ENCODE data around the gene DAAM1.

Gene DAAM1

DNA sequence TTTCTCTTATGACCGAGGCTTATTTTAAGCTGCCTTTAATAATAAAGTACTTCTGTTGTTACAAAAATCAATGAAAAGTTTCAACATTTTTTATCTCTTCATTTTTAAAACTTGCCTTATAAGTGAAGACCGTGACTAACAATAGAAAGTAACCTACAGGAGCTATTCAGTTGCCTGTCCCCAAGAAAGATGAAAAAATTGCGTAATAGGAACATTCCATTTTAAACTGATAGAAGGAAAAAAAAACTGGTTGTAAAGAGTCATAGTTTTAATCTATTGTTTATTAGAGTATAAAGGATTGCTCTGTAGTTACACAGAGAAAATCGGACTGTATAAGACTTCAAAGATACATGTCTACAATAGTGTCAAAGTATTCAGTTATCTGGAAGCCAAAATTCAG, 83.3 kb downstream of the DAAM1 start:
- Mint-ChIP-seq H3K27me3 (no peaks in the 10 kb centered on the region), H3K36me3 (peaks cover 14% of the 10 kb centered on the region), H3K4me3 (no peak overlapping the region), H3K9me3 (ENCODE audit: low read depth) (no peaks in the 10 kb centered on the region), H3K27ac (no peak overlapping the region), H3K4me1 (ENCODE audit: low read depth) (peaks cover 22% of the 10 kb centered on the region)

DNA sequence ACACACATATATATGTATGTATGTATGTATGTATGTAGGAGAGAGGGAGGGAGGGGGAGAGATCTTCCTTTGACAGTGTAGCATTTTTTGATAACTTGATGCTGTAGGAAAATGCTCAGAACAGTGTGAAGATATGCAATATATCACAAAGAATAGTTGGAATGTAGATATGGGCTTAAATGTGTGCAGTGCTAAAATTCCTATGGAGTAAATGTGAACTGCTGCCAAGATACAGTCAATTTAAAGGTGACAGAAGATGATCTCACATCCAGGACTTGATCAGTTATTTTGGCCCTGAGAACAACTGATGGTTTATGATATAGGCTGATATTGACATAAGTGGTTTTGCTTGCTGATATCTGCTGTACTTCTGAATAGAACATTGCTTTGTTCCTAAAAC, 84.2 kb downstream of the DAAM1 start:
- Mint-ChIP-seq H3K27me3 (no peaks in the 10 kb centered on the region), H3K4me3 (no peak overlapping the region), H3K9me3 (ENCODE audit: low read depth) (no peaks in the 10 kb centered on the region), H3K4me1 (ENCODE audit: low read depth) (peaks cover 19% of the 10 kb centered on the region), H3K27ac (no peak overlapping the region), H3K36me3 (peaks cover 11% of the 10 kb centered on the region)

DNA sequence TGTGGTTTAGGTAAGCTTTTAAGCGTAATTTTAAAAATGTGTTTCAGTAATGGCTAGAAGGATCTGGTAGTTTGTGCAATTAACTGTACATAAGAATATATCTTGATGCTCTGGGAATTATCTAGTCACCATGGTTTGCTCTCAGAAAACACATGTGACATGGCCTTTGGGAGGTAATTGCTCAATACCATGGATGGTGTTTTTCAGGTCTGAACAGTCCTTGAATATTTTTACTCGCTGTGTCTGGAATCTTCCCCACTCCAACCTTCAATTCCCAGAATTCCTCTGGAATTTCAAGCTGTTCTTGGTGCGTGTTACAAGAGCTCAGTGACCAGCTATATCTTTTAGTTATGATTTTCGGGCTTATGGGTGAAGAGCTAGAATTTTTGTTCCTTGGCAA, 85.3 kb downstream of the DAAM1 start:
- Mint-ChIP-seq H3K27me3 (no peaks in the 10 kb centered on the region), H3K4me1 (ENCODE audit: low read depth) (peaks cover 19% of the 10 kb centered on the region), H3K36me3 (peaks cover 8% of the 10 kb centered on the region), H3K9me3 (ENCODE audit: low read depth) (no peaks in the 10 kb centered on the region), H3K4me3 (no peak overlapping the region), H3K27ac (no peak overlapping the region)

DNA sequence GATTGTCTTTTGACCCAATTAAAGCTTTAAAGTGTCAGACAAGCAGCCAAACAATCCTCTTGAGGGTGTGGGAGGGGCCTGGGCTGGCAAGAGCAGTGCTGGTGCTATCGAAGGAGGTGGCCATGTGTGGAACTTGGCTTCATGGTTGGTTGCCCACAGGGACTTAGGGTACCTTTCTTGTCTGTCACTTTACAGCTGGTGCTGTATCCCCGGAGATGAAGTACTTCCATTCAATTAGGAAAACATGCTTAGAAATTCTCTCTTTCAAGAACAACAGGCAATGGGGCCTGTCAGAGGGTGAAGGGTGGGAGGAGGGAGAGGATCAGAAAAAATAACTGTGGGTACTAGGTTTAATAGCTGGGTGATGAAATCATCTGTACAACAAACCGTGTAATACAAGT, 86.5 kb downstream of the DAAM1 start:
- no peak overlapping the region for H3K4me3 Mint-ChIP-seq
- H3K9me3 Mint-ChIP-seq (ENCODE audit: low read depth): no peaks in the 10 kb centered on the region
- peaks cover 19% of the 10 kb centered on the region for H3K4me1 Mint-ChIP-seq (ENCODE audit: low read depth)
- no peak overlapping the region for H3K27ac Mint-ChIP-seq
- no peaks in the 10 kb centered on the region for H3K27me3 Mint-ChIP-seq
- H3K36me3 Mint-ChIP-seq: peaks cover 11% of the 10 kb centered on the region

DNA sequence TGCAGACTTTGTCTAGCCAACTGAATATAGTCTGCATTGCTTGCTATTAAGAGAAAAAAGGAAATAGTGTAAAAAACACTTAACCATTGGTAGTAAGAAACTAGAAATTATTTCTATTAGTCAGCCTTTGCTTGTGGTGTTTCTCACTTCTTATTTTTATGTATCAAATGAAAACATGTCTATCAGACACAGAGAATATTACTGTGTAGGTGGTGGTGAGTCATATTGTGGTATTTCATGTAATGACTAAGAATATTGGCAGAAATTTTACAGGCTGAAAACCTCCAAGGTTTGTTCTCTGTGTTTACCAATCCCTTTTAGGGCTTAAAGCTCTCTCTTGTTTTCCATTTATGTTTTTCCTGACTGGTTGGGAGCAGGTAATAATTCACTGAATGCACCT, 87.2 kb downstream of the DAAM1 start:
- H3K27ac Mint-ChIP-seq: peak overlapping the region; percentile 69
- H3K4me1 Mint-ChIP-seq (ENCODE audit: low read depth): peaks cover 19% of the 10 kb centered on the region
- no peaks in the 10 kb centered on the region for H3K9me3 Mint-ChIP-seq (ENCODE audit: low read depth)
- no peak overlapping the region for H3K4me3 Mint-ChIP-seq
- H3K27me3 Mint-ChIP-seq: no peaks in the 10 kb centered on the region
- peaks cover 12% of the 10 kb centered on the region for H3K36me3 Mint-ChIP-seq

DNA sequence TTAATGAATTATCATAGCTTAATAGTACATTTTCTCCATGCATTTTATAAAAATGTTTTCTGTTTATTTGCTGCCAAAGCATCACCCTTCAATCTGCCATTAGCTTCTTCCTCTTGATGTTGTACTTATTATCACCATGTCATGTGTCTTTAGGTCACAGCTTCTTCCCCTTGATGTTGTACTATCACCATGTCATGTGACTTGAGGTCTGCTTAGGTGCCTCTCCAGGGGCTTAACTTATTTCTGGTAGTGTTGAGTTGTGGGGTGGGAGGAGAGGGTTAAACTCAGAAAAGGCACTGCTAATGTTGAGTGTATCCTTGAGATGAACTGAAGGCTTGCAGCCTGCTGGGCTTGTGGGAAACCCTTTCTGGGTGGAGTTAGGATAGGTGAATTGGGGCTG, 87.8 kb downstream of the DAAM1 start:
- Mint-ChIP-seq H3K27me3 (no peaks in the 10 kb centered on the region), H3K4me1 (ENCODE audit: low read depth) (peaks cover 19% of the 10 kb centered on the region), H3K9me3 (ENCODE audit: low read depth) (no peaks in the 10 kb centered on the region), H3K4me3 (no peak overlapping the region), H3K36me3 (peaks cover 17% of the 10 kb centered on the region), H3K27ac (peak overlapping the region; percentile 69)

DNA sequence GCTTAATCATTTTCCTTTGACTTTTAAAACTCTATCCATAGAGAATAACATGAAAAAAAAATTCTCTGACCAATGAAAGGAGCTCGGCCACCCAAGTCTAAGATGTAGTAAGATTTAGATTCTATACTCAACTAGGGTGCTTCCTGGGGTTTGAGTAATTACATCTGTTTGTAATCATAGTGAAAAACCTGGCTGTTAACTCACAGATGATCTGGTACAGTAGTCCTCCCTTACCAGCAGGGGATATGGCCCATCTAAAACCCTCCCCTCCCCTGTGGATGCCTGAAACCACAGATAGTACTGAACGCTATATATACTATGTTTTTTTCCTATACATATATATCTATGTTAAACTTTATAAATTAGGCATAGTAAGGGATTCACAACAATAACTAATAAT, 89.2 kb downstream of the DAAM1 start:
- H3K4me3 Mint-ChIP-seq: no peak overlapping the region
- H3K27ac Mint-ChIP-seq: no peak overlapping the region
- no peaks in the 10 kb centered on the region for H3K9me3 Mint-ChIP-seq (ENCODE audit: low read depth)
- peaks cover 21% of the 10 kb centered on the region for H3K36me3 Mint-ChIP-seq
- H3K27me3 Mint-ChIP-seq: no peaks in the 10 kb centered on the region
- peaks cover 19% of the 10 kb centered on the region for H3K4me1 Mint-ChIP-seq (ENCODE audit: low read depth)

DNA sequence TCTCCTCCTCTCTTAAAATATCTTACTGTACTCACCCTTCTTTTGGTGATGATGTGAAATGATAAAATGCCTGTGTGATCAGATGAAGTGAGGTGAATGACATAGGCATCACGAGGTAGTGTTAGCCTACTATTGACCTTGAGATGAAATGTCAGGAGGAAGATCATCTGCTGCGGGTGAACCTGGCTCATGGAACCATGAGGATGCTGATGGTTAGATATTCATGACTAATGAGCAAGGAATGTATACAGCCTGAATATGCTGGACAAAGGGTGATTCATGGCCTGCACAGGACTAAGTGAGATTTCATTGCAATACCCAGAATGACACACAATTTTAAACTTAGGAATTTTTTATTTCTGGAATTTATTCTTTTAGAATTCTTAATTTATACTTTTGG, 89.6 kb downstream of the DAAM1 start:
- Mint-ChIP-seq H3K4me3 (no peak overlapping the region), H3K36me3 (peaks cover 23% of the 10 kb centered on the region), H3K9me3 (ENCODE audit: low read depth) (no peaks in the 10 kb centered on the region), H3K4me1 (ENCODE audit: low read depth) (peaks cover 19% of the 10 kb centered on the region), H3K27ac (no peak overlapping the region), H3K27me3 (no peaks in the 10 kb centered on the region)

DNA sequence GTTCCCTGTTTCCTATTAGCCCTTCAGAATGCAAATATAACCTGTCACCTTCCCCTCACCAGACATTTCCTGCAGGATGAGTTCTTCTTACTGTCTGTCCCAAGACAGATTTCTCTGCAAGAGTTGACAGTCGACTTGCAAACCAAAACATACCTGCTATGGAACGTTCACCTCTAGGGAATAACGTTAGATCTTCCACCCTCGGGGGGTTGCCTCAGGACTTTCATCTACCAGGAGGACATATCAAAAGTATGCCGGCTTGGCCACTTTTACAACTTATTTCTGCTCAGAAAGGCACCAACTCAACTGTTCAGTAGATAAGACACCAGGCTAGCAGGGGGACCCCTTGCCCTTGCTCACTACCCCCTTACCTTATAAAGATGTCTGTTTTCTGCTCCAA, 92.5 kb downstream of the DAAM1 start:
- Mint-ChIP-seq H3K27me3 (no peaks in the 10 kb centered on the region), H3K4me1 (ENCODE audit: low read depth) (peaks cover 5% of the 10 kb centered on the region), H3K27ac (no peak overlapping the region), H3K4me3 (no peak overlapping the region), H3K36me3 (peaks cover 37% of the 10 kb centered on the region), H3K9me3 (ENCODE audit: low read depth) (peaks cover 13% of the 10 kb centered on the region)

DNA sequence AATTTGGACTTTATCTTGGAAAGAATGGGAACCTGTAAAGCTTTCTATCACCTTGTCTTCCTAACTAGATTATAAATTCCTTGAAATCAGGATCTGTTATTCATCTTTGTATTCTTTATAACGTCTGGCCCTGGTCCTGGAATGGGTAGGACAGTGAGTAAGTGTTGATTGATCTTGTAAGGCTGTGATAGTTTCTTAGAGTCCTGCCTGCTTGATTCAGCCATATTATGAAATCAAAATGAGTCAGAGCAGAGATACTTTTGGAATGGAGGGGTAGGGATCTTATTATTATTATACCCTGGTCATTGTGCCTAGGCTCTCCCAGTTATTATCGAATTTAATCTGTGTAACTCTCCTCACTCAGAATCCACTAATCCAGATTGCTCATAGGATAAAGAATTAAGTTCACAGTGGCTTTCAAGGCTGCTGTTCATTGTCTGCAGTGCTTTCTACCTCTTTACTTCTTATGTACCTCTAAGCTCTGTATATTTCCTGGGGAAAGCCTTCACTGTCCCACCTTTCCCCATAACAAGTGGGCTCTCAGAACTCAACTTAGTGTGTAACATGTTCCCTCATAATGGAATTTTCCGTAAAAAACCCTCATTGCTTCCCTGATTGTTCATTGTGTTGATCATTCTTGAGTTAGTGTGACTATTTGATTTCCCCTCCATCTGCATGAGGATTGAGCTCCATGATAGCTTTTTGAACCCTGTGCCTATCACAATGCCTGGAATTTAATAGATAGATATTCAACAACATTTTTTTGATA, 93.3 kb downstream of the DAAM1 start:
- Mint-ChIP-seq H3K27ac (no peak overlapping the region), H3K36me3 (peaks cover 37% of the 10 kb centered on the region), H3K27me3 (no peaks in the 10 kb centered on the region), H3K4me1 (ENCODE audit: low read depth) (no peaks in the 10 kb centered on the region), H3K9me3 (ENCODE audit: low read depth) (peaks cover 13% of the 10 kb centered on the region), H3K4me3 (no peak overlapping the region)

DNA sequence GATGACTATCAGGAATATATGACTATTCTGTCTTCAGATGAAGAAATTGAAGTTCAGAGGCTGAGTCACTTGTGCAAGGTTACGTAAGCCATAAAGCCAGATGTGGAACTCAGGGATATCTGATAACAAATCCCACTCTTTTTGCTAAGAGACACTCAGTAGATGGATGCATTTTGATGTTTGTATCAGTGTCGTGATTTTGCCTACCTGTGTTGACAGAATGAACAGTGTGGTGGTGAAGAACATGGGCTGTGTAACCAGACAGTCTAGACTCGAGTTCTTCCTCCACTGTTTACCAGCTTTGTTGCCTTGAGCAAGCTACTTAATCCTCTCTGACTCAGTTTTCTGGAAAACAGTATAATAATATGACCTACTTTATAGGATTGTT, 93.9 kb downstream of the DAAM1 start:
- Mint-ChIP-seq H3K27ac (no peak overlapping the region), H3K9me3 (ENCODE audit: low read depth) (peaks cover 13% of the 10 kb centered on the region), H3K27me3 (no peaks in the 10 kb centered on the region), H3K4me3 (no peak overlapping the region), H3K36me3 (peaks cover 35% of the 10 kb centered on the region), H3K4me1 (ENCODE audit: low read depth) (no peaks in the 10 kb centered on the region)

DNA sequence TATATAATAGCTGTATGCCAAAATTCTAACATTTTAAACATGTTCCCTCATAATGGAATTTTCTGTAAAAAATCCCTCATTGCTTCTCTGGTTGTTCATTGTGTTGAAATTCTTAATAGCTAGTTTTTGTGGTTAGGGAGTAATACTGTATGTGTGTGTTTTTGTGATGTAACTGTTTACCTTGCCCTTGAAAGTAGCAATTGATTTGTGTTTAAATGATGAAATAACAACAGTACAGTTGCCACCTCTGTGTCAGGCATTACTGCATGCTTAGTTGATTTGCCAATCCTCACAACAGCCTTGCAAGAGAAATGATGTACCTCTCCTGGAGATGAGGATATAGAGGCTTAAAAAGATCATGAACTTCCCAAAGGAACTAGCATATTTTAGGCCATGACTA, 94.9 kb downstream of the DAAM1 start:
- no peaks in the 10 kb centered on the region for H3K27me3 Mint-ChIP-seq
- H3K27ac Mint-ChIP-seq: no peak overlapping the region
- no peak overlapping the region for H3K4me3 Mint-ChIP-seq
- peaks cover 35% of the 10 kb centered on the region for H3K36me3 Mint-ChIP-seq
- H3K9me3 Mint-ChIP-seq (ENCODE audit: low read depth): peaks cover 15% of the 10 kb centered on the region
- H3K4me1 Mint-ChIP-seq (ENCODE audit: low read depth): no peaks in the 10 kb centered on the region

DNA sequence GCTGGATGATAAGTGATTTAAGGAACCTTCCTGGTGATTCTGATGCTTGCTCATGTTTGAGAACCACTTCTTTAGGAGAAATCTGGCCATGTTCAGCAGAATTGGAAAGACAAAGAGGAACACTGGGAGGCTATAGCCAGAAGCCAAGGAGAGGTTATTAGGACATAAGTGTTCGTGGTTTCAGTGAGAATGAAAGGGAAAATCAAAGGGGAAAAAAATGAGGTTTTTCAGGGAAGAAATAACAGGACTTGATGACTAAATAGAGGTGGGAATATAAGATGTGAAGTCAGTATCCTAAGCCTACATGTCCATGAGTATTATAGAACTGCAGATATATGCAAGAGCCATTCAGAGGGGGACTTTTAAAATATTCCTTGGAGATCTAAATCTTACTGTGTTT, 95.6 kb downstream of the DAAM1 start:
- H3K27me3 Mint-ChIP-seq: no peaks in the 10 kb centered on the region
- H3K27ac Mint-ChIP-seq: no peak overlapping the region
- peaks cover 18% of the 10 kb centered on the region for H3K9me3 Mint-ChIP-seq (ENCODE audit: low read depth)
- no peak overlapping the region for H3K4me3 Mint-ChIP-seq
- no peaks in the 10 kb centered on the region for H3K4me1 Mint-ChIP-seq (ENCODE audit: low read depth)
- H3K36me3 Mint-ChIP-seq: peaks cover 36% of the 10 kb centered on the region

DNA sequence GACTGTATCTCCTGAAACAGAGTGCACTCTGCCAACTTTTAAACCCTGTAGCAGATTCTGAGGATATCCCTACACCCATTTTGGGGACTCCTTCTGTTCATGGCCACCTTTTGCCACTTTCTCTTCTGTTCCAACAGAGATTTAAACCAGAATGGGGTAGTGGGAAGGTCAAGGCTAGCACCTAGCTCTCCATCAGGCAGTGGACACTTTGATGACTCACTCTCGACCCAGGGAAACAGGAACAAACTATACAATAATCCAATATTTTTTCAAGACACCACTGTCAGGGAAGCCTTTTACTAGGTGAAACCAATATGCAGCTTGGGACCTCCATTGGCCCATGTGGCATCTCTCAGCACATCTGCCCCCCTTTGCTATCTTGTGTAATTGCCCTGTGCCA, 103.6 kb downstream of the DAAM1 start:
- peaks cover 30% of the 10 kb centered on the region for H3K36me3 Mint-ChIP-seq
- no peak overlapping the region for H3K27ac Mint-ChIP-seq
- H3K9me3 Mint-ChIP-seq (ENCODE audit: low read depth): peaks cover 5% of the 10 kb centered on the region
- no peaks in the 10 kb centered on the region for H3K27me3 Mint-ChIP-seq
- no peak overlapping the region for H3K4me3 Mint-ChIP-seq
- peaks cover 2% of the 10 kb centered on the region for H3K4me1 Mint-ChIP-seq (ENCODE audit: low read depth)

DNA sequence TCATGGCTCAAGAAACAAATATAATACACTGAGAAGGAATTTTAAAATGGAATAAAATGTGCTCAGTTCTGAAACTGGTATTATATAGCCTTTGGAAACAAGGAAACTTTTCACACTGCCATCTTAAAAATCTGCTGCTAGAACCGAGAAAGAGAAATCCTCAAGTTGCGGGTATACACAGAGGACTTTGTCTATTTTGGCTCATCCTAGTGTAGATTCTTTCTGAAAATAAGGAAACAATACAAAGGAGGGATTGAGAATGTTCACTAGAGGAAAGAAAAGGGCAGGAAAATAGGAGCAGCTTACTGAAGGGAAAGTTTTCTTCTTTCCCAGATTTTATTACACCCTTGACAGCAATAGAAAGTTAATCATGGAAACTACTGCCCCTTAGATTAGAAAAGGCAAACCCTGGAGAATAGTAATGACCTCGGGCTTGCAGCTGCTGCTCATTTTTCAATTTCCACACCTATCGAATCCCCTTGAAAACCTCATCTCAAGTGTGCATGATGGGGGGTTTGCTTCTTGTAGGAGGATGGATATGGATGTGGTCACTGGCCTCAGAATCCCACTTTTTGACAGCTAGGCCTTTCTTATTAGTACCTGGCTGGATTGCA, 104.6 kb downstream of the DAAM1 start:
- peaks cover 30% of the 10 kb centered on the region for H3K36me3 Mint-ChIP-seq
- no peaks in the 10 kb centered on the region for H3K27me3 Mint-ChIP-seq
- H3K27ac Mint-ChIP-seq: no peak overlapping the region

More for the DNA sequence above, 104.6 kb downstream of the DAAM1 start:
- Mint-ChIP-seq H3K4me3 (no peak overlapping the region), H3K4me1 (ENCODE audit: low read depth) (peaks cover 6% of the 10 kb centered on the region), H3K9me3 (ENCODE audit: low read depth) (peaks cover 5% of the 10 kb centered on the region)
